Fibroblast of lung (primary cell): ENCODE measurements around the gene LZTS2. TPM values are rescaled to one million over a fixed set of nuclear protein-coding genes. Genes with fewer than 3 reads are reported as not detected.
A peak's percentile ranks its signal among the peaks of the same experiment; 100 is the strongest.

Experiments
- DNase-seq, 2 donors: peaks; one replicate each; pipeline versions ENCODE4 v3.0.0 to v3.0.0-alpha.2; 2010; ENCODE audit warnings: low read depth in 2 of 2
- H2AFZ ChIP-seq: 2 replicates; pipeline ENCODE4 v1.5.1; 2012; ENCODE audit warnings: low read length, control low read depth, inconsistent platforms
- H3K27ac ChIP-seq: 2 replicates; pipeline ENCODE4 v1.5.1; 2011; ENCODE audit warnings: low read length, control low read depth; ENCODE audit not compliant: insufficient read depth
- H3K27me3 ChIP-seq: 2 replicates; pipeline ENCODE4 v1.5.1; 2011; ENCODE audit warnings: mild to moderate bottlenecking, low read length; ENCODE audit not compliant: control insufficient read depth, insufficient read depth
- H3K36me3 ChIP-seq: 2 replicates; pipeline ENCODE4 v1.5.1; 2011; ENCODE audit warnings: low read length; ENCODE audit not compliant: control insufficient read depth, insufficient read depth
- H3K4me1 ChIP-seq: 2 replicates; pipeline ENCODE4 v1.5.1; 2011; ENCODE audit warnings: low read length; ENCODE audit not compliant: control insufficient read depth, insufficient read depth; ENCODE audit errors: extremely low read depth
- H3K4me2 ChIP-seq: 2 replicates; pipeline ENCODE4 v1.5.1; 2011; ENCODE audit warnings: low read length, control low read depth; ENCODE audit not compliant: insufficient read depth; ENCODE audit errors: extremely low read depth
- H3K4me3 ChIP-seq, 4 experiments: fragments of 200-600 bp in 1 of 4; sonication (generic) in 1 of 4; replicated peaks in 1 of 4; 2 replicates each; pipeline ENCODE4 v1.5.1; 2011 to 2016; ENCODE audit warnings: low read length in 4 of 4, low read depth in 3 of 4, mild to moderate bottlenecking in 3 of 4, control low read depth in 2 of 4, inconsistent platforms in 1 of 4, mixed read lengths in 1 of 4; ENCODE audit not compliant: insufficient read depth in 1 of 4; ENCODE audit errors: control extremely low read depth in 1 of 4
- H3K79me2 ChIP-seq: 2 replicates; pipeline ENCODE4 v1.5.1; 2012; ENCODE audit warnings: mild to moderate bottlenecking, low read length, inconsistent platforms; ENCODE audit not compliant: control insufficient read depth, insufficient read depth
- H3K9ac ChIP-seq: 2 replicates; pipeline ENCODE4 v1.5.1; 2011; ENCODE audit warnings: mild to moderate bottlenecking, low read length, control low read depth; ENCODE audit not compliant: insufficient read depth
- H3K9me3 ChIP-seq: 2 replicates; pipeline ENCODE4 v1.5.1; 2012; ENCODE audit warnings: low read depth, low read length; ENCODE audit not compliant: control insufficient read depth, insufficient read depth
- H4K20me1 ChIP-seq: 2 replicates; pipeline ENCODE4 v1.5.1; 2011; ENCODE audit warnings: low read length; ENCODE audit not compliant: control insufficient read depth, insufficient read depth; ENCODE audit errors: extremely low read depth
- EZH2 ChIP-seq: IDR thresholded peaks from 2 replicates; pipeline ENCODE4 v1.5.1; 2012; ENCODE audit warnings: low read length, control low read depth, mild to moderate bottlenecking; ENCODE audit errors: missing control alignments
- polyA plus RNA-seq, 2 donors: library from polyadenylated mRNA; depleted of rRNA in 1 of 2; stranded (reverse) in 1 of 2; unstranded in 1 of 2; fragments of >200 nt; gene quantifications; 2 replicates each; pipeline ENCODE4 v1.2.1, GENCODE V29; 2011 to 2012; ENCODE audit warnings: missing spikeins in 1 of 2
- total RNA-seq: library from RNA; depleted of rRNA; stranded (reverse); fragments of >200 nt; gene quantifications from 2 replicates; pipeline ENCODE4 v1.2.1, GENCODE V29; 2014
- TF ChIP-seq, protein P1 (sequence below), 2 donors: IDR thresholded peaks in 1 of 2; conservative IDR thresholded peaks in 1 of 2; 1 replicate in 1 of 2; 2 replicates in 1 of 2; pipeline ENCODE4 v1.5.1; 2011 to 2012; ENCODE audit warnings: low read length in 2 of 2, control low read depth in 1 of 2, inconsistent platforms in 1 of 2, low read depth in 1 of 2, mild to moderate bottlenecking in 1 of 2

The LZTS2 gene
- total and polyA plus RNA-seq, 2 donors (not counting 1 experiment from before 2014, with no cell fraction given): 34.7 to 120 TPM

DNA sequence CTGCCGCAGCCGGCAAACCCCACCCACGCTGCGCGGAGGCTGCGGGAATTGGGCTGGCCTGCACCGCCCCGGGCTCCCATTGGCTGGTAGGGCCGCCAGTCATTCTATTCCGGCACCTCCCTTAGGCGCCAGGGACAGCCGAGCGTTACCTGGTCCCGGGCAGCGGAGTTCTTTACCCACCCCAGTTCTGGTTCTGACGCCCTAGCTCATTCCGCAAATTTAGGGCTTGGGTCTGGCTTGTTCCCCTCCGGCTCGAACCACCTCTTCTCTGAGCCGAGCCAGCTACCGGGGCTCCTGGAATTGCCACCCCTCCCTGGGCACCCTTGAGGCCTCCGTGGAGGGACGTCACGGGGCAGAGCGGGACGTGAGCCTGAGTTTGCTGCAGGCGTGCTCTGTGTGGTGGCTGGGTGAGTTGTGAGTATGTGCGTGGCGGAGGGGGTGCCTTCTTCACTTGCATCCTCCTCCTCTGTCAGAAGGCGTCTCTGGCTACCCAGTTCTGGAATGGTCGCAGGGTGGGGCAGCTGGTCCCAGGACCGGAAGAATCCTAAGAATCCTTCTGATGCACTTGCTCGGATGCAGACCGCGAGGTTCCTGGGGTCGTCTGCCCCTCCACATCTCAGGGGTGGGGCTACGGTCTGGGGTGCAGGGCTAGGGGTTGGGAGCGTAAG lies 31.7 kb downstream of the LZTS2 start, which contains the start of the genes PDZD7 and SFXN3:
Gene PDZD7 (minus strand): TSS at position 2 of the 668 bp plus-strand sequence. CDS start 910 bp downstream, outside the sequence.
Gene SFXN3 (plus strand): TSS at position 107 of the 668 bp plus-strand sequence. CDS start 3,461 bp downstream, outside the sequence.
- Histone ChIP-seq H3K4me3 (peak within 1 kb of the TSS; percentile 51 to 87 (median 78)), H3K9ac (peak within 1 kb of the TSS; percentile 86), H3K9me3 (no peaks in the 10 kb centered on the region), H3K79me2 (peaks cover 23% of the 10 kb centered on the region), H3K4me2 (peak within 1 kb of the TSS; percentile 81), H3K36me3 (peaks cover 11% of the 10 kb centered on the region), H2AFZ (peak within 1 kb of the TSS; percentile 61), H3K27me3 (no peaks in the 10 kb centered on the region), H3K27ac (peak within 1 kb of the TSS; percentile 96), H4K20me1 (no peaks in the 10 kb centered on the region), H3K4me1 (peaks cover 10% of the 10 kb centered on the region)
- DNase-seq: peak; percentile 94 to 96
- TF ChIP-seq EZH2: no peak
- TF ChIP-seq, protein P1, sequence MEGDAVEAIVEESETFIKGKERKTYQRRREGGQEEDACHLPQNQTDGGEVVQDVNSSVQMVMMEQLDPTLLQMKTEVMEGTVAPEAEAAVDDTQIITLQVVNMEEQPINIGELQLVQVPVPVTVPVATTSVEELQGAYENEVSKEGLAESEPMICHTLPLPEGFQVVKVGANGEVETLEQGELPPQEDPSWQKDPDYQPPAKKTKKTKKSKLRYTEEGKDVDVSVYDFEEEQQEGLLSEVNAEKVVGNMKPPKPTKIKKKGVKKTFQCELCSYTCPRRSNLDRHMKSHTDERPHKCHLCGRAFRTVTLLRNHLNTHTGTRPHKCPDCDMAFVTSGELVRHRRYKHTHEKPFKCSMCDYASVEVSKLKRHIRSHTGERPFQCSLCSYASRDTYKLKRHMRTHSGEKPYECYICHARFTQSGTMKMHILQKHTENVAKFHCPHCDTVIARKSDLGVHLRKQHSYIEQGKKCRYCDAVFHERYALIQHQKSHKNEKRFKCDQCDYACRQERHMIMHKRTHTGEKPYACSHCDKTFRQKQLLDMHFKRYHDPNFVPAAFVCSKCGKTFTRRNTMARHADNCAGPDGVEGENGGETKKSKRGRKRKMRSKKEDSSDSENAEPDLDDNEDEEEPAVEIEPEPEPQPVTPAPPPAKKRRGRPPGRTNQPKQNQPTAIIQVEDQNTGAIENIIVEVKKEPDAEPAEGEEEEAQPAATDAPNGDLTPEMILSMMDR (conservative IDR thresholded peaks at IDR 0.05 in 1 of 2, IDR thresholded peaks at IDR 0.05 in 1 of 2; ENCODE audit: low read depth in 1 of 2, low read length in 2 of 2): no peak

DNA sequence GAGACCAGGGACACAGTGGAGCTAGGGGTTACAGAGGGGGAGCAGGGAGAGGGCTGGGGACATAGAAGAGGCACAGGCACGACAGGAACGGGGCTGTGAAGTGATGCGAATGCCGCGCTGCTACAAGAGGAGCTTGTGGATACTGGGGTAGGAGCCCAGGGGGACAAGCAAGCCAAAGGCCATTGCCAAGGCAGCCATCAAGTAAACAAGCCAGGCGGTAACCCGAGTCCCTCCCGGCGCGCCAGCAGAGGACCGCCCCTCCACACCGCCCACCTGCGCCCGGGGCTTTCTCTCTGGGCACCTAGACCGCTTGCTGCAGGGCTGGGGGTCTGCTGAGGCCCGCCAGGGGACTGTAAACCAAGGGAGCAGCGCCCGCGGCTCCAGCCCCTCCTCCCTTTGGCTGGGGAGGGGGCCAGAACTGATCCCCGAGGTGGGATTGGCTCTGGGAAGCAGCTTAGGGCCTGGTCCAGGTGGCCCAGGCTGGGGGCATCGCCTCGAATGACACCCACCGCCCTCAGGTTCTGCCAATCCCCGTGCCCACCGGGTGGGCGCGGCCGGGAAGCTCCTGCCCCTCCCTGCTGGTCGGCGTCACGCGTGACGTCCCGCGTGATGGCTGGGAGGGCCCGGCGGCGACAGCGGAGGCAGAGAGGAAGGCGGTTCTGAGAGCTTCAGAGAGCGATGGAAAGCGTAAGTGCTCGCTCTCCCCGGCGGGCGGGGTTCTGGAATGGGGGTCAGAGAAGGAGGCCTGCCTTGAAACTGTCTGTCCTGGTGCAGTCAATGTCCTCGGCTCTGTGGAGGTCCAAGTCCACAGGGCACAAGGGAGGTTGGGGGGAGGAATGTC lies 32.4 kb downstream of the LZTS2 start:
- H3K27ac ChIP-seq: peak overlapping the region; percentile 96
- H3K79me2 ChIP-seq: peaks cover 23% of the 10 kb centered on the region
- peak; percentile 67 to 73 for DNase-seq
- H2AFZ ChIP-seq: peak overlapping the region; percentile 61
- no peaks in the 10 kb centered on the region for H3K27me3 ChIP-seq
- peak overlapping the region; percentile 51 to 87 (median 78) for H3K4me3 ChIP-seq
- H3K4me1 ChIP-seq: peaks cover 10% of the 10 kb centered on the region
- peak overlapping the region; percentile 81 for H3K4me2 ChIP-seq
- H3K36me3 ChIP-seq: peaks cover 13% of the 10 kb centered on the region
- H4K20me1 ChIP-seq: no peaks in the 10 kb centered on the region
- TF ChIP-seq, protein P1 (conservative IDR thresholded peaks at IDR 0.05 in 1 of 2, IDR thresholded peaks at IDR 0.05 in 1 of 2; ENCODE audit: low read depth in 1 of 2, low read length in 2 of 2): no peak
- TF ChIP-seq EZH2: no peak
- H3K9ac ChIP-seq: peak overlapping the region; percentile 86
- no peaks in the 10 kb centered on the region for H3K9me3 ChIP-seq
